ENCODE data around the gene TNS3.

Gene TNS3

GRCh38 chr7:47454974-47455871 lies 126.7 kb downstream of the TNS3 start:
- Histone ChIP-seq H3K9ac (peak overlapping the region in 3 of 11 experiments; percentile 81 to 87 (median 84); a peak in 7 of 22 replicates), H3K27ac (peak overlapping the region in 5 of 11 experiments; percentile 61 to 94 (median 90); a peak in 9 of 22 replicates)
- no peak for TF ChIP-seq Cebpa-rat (IDR thresholded peaks at IDR 0.05)

DNA sequence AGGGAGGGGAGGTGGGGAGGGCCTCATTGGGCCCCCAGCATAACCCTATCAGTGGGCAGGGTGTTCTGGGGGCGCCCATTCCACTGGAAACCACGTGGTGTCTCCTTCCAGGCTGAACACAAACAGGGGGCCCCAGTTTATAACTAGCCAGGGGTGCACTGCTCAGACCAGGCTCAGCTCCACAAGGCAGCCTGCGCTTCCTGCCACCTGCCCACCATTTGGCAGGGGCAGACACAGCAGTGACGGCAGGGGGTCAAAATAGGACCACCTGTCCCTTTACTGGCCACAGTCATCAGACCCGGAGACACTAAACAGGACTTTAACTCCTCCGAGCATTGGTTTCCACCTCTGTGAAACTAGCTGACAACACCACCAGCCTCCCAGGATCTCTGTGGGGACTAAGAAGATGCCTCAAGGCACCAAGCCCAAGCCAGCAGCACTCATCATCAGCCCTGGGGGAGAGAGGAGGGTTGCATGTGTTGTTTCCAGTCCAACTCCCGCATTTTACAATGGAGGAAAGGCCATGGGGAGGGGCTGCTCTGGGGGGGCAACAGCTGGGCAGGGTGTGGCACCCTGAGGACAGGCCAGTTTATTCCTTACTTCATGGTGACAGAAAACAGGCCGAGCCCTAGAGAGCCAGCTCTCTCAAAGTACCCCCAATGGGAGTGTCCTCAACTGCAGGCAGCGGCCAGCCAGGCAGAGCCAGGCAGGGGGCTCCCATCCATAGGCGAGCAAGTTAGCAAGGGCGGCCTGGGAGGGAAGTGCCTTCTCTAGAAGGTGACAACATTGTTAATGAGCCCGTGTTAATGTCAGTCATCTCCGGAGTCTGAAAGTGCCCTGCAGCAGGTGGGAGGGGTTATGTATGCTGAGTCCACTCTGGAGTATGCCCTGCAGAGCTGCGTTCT lies 127.6 kb downstream of the TNS3 start:
- Histone ChIP-seq H4K20me1 (peaks cover 0 to 98% (median 12%) of the 10 kb centered on the region in 11 experiments; a peak in 8 of 22 replicates), H3K4me2 (peak overlapping the region; percentile 78 to 98 (median 82)), H3K4me1 (peaks cover 34 to 94% (median 49%) of the 10 kb centered on the region in 10 experiments), H3K27me3 (no peaks in the 10 kb centered on the region), H3K9ac (peak overlapping the region; percentile 41 to 87 (median 62); a peak in 21 of 22 replicates), H3K4me3 (peak overlapping the region in 6 of 10 experiments; percentile 3 to 39 (median 31); a peak in 7 of 20 replicates), H3K9me3 (replicated peaks in 1 of 11) (no peaks in the 10 kb centered on the region), H3K27ac (peak overlapping the region; percentile 55 to 94 (median 73)), H3K36me3 (peaks cover 0 to 78% (median 0%) of the 10 kb centered on the region in 11 experiments; a peak in 8 of 22 replicates)
- TF ChIP-seq Cebpa-rat (IDR thresholded peaks at IDR 0.05), result no peak

More at GRCh38 chr7:47454974-47455871, 126.7 kb downstream of the TNS3 start:
- Histone ChIP-seq H4K20me1 (peaks cover 0 to 98% (median 12%) of the 10 kb centered on the region in 11 experiments; a peak in 8 of 22 replicates), H3K9me3 (replicated peaks in 1 of 11) (no peaks in the 10 kb centered on the region), H3K4me2 (peak overlapping the region; percentile 78 to 98 (median 82); a peak in 20 of 22 replicates), H3K4me1 (peaks cover 34 to 97% (median 49%) of the 10 kb centered on the region in 10 experiments), H3K4me3 (no peak overlapping the region), H3K36me3 (peaks cover 0 to 76% (median 0%) of the 10 kb centered on the region in 11 experiments; a peak in 7 of 22 replicates), H3K27me3 (no peaks in the 10 kb centered on the region)

- H3K27ac ChIP-seq, result peak overlapping the region; percentile 55 to 94 (median 73)
- peaks cover 0 to 82% (median 0%) of the 10 kb centered on the region in 11 experiments; a peak in 8 of 22 replicates for H3K36me3 ChIP-seq
- peak overlapping the region in 8 of 10 experiments; percentile 3 to 39 (median 27); a peak in 11 of 20 replicates for H3K4me3 ChIP-seq
- H3K27me3 ChIP-seq, result no peaks in the 10 kb centered on the region
- peak overlapping the region; percentile 41 to 87 (median 62); a peak in 21 of 22 replicates for H3K9ac ChIP-seq
- no peak for TF ChIP-seq Cebpa-rat (IDR thresholded peaks at IDR 0.05)
- H3K9me3 ChIP-seq (replicated peaks in 1 of 11), result no peaks in the 10 kb centered on the region
- peak overlapping the region; percentile 78 to 98 (median 82) for H3K4me2 ChIP-seq
- H3K4me1 ChIP-seq, result peaks cover 32 to 94% (median 45%) of the 10 kb centered on the region in 10 experiments
- H4K20me1 ChIP-seq, result peaks cover 0 to 98% (median 10%) of the 10 kb centered on the region in 11 experiments; a peak in 8 of 22 replicates
Observed at GRCh38 chr7:47453093-47454061, 128.5 kb downstream of the TNS3 start.

DNA sequence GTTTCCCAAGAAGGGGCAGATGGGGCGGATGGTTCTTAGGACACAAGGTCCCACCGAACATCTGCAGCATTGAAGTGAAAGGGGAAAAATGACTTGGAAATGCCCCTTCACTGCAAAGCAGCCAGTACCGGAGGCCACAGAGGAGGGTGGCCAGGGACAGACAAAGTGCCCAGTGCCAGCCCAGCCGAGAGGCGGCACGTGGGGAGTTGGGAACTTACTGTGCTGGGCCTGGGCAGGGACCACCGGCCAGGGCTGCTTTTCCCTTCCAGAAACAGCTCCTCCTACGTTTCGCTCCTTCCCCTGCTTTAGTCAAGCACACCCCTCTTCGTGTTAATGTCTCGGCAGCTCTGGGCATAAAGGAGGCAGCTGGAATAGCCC lies 129.2 kb downstream of the TNS3 start:
- peaks cover 0 to 98% (median 10%) of the 10 kb centered on the region in 11 experiments; a peak in 9 of 22 replicates for H4K20me1 ChIP-seq
- H3K27me3 ChIP-seq, result no peaks in the 10 kb centered on the region
- H3K27ac ChIP-seq, result peak overlapping the region; percentile 55 to 94 (median 73)
- H3K4me1 ChIP-seq, result peaks cover 28 to 94% (median 38%) of the 10 kb centered on the region in 10 experiments
- peaks cover 0 to 83% (median 0%) of the 10 kb centered on the region in 11 experiments; a peak in 8 of 22 replicates for H3K36me3 ChIP-seq
- TF ChIP-seq Cebpa-rat (IDR thresholded peaks at IDR 0.05), result no peak
- peak overlapping the region; percentile 78 to 98 (median 82) for H3K4me2 ChIP-seq
- no peaks in the 10 kb centered on the region for H3K9me3 ChIP-seq (replicated peaks in 1 of 11)
- peak overlapping the region in 10 of 11 experiments; percentile 41 to 87 (median 63); a peak in 16 of 22 replicates for H3K9ac ChIP-seq
- H3K4me3 ChIP-seq, result peak overlapping the region in 4 of 10 experiments; percentile 22 to 39 (median 35); a peak in 6 of 20 replicates

DNA sequence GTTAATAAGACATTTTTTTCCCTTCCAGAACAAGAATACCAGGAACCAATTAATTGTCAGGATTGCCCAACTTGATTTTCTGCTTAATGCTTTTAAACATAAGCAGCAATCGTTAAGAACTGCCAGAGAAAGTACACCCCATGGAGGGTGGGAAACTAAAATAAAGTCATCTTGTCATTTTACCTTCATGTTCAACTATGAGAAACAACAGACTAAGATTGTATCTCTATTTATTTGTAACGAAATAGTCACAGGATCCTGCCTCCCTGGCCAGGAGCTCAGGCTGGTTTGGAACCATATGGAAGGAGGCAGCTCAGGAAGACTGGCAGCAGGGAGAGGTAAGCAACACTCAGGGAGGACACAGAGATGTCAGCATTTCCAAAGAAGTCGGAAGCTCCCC lies 129.6 kb downstream of the TNS3 start:
- peak overlapping the region in 10 of 11 experiments; percentile 78 to 98 (median 84); a peak in 14 of 22 replicates for H3K4me2 ChIP-seq
- peaks cover 28 to 94% (median 35%) of the 10 kb centered on the region in 10 experiments for H3K4me1 ChIP-seq
- no peaks in the 10 kb centered on the region for H3K27me3 ChIP-seq
- peaks cover 0 to 83% (median 0%) of the 10 kb centered on the region in 11 experiments; a peak in 9 of 22 replicates for H3K36me3 ChIP-seq
- H3K9ac ChIP-seq, result peak overlapping the region in 5 of 11 experiments; percentile 55 to 87 (median 81); a peak in 7 of 22 replicates
- H3K9me3 ChIP-seq (replicated peaks in 1 of 11), result no peaks in the 10 kb centered on the region
- peaks cover 0 to 98% (median 10%) of the 10 kb centered on the region in 11 experiments; a peak in 9 of 22 replicates for H4K20me1 ChIP-seq
- no peak for TF ChIP-seq Cebpa-rat (IDR thresholded peaks at IDR 0.05)
- H3K27ac ChIP-seq, result peak overlapping the region in 7 of 11 experiments; percentile 61 to 94 (median 76); a peak in 15 of 22 replicates
- peak overlapping the region in 2 of 10 experiments; percentile 33 to 37; a peak in 4 of 20 replicates for H3K4me3 ChIP-seq

DNA sequence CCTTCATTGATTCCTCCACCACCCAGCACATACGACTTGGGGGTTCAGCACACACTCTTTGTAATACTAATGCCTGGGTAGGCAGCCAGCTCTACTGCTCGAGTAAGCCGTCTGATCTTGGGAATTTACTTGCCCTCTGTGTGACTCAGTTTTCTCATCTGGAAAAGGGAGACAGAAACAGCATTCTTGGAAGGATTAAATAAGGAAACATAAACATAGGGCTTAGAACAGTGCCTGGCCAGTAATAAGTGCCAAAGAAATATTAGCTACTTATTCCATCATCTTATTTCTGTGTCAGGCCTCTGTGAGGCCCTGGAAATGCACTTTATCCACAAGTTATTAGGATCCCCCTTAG lies 130.1 kb downstream of the TNS3 start:
- Histone ChIP-seq H3K4me2 (peak overlapping the region in 3 of 11 experiments; percentile 94 to 98 (median 97); a peak in 7 of 22 replicates), H3K27ac (peak overlapping the region in 3 of 11 experiments; percentile 90 to 94 (median 93); a peak in 3 of 22 replicates)

More for the DNA sequence above, 130.1 kb downstream of the TNS3 start:
- Histone ChIP-seq H3K9me3 (replicated peaks in 1 of 11) (no peaks in the 10 kb centered on the region), H4K20me1 (peaks cover 0 to 100% (median 10%) of the 10 kb centered on the region in 11 experiments; a peak in 10 of 22 replicates), H3K4me3 (peak overlapping the region in 2 of 10 experiments; percentile 33 to 37; a peak in 2 of 20 replicates), H3K4me1 (peaks cover 28 to 96% (median 35%) of the 10 kb centered on the region in 10 experiments), H3K36me3 (peaks cover 0 to 87% (median 0%) of the 10 kb centered on the region in 11 experiments; a peak in 9 of 22 replicates), H3K27me3 (no peaks in the 10 kb centered on the region), H3K9ac (peak overlapping the region in 1 of 11 experiments; percentile 87; a peak in 1 of 22 replicates)
- no peak for TF ChIP-seq Cebpa-rat (IDR thresholded peaks at IDR 0.05)
